ENCODE measurements around the gene STK33. TPM values are rescaled to one million over a fixed set of nuclear protein-coding genes. Genes with fewer than 3 reads are reported as not detected.

STK33 gene
- total and polyA plus RNA-seq, 2 donors (not counting 1 experiment from before 2014, with no cell fraction given) = 1.7 to 3.3 TPM

DNA sequence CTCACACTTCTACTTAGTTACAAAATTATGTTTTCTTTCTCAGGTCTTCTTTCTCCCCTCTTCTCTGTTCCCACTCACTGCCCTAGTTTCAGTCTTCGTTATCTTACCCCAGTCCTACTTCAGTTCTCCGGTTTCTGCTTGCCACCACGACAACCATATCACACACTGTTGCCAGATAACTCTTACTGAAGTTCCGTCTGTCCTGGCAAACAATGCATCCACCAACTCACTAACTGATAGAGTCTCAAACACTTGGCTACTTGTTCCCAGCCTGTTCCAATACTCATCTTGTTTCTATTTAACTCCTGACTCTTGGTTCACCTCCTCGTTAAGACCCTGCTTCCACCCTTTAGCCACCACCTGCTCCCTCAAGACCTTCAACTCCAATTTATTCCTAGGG, 164.5 kb downstream of the STK33 start:
- no peaks in the 10 kb centered on the region for H3K36me3 ChIP-seq (ENCODE audit: control insufficient read depth, insufficient read depth, low read length)
- TF ChIP-seq CTCF (conservative IDR thresholded peaks at IDR 0.05 in 1 of 2, IDR thresholded peaks at IDR 0.05 in 1 of 2; ENCODE audit: low read depth in 1 of 2, low read length in 2 of 2) (no peak), EZH2 (IDR thresholded peaks at IDR 0.05; ENCODE audit: low read length, missing control alignments) (no peak)
- no peak overlapping the region for H3K4me3 ChIP-seq (replicated peaks in 1 of 4; ENCODE audit: control extremely low read depth in 1 of 4, insufficient read depth in 1 of 4, low read depth in 3 of 4, low read length in 4 of 4)
- no peak overlapping the region for H3K4me2 ChIP-seq (ENCODE audit: extremely low read depth, insufficient read depth, low read length)
- H3K9me3 ChIP-seq (ENCODE audit: control insufficient read depth, insufficient read depth, low read depth, low read length) = no peaks in the 10 kb centered on the region
- no peak overlapping the region for H2AFZ ChIP-seq (ENCODE audit: low read length)
- H3K27ac ChIP-seq (ENCODE audit: insufficient read depth, low read length) = no peak overlapping the region
- H3K4me1 ChIP-seq (ENCODE audit: control insufficient read depth, extremely low read depth, insufficient read depth, low read length) = no peaks in the 10 kb centered on the region
- H3K79me2 ChIP-seq (ENCODE audit: control insufficient read depth, insufficient read depth, low read length) = no peaks in the 10 kb centered on the region
- no peak for DNase-seq (ENCODE audit: low read depth in 2 of 2)
- no peaks in the 10 kb centered on the region for H3K27me3 ChIP-seq (ENCODE audit: control insufficient read depth, insufficient read depth, low read length)
- no peak overlapping the region for H3K9ac ChIP-seq (ENCODE audit: insufficient read depth, low read length)
- no peaks in the 10 kb centered on the region for H4K20me1 ChIP-seq (ENCODE audit: control insufficient read depth, extremely low read depth, insufficient read depth, low read length)

GRCh38 chr11:8426076-8426475, 168.0 kb downstream of the STK33 start:
- Histone ChIP-seq H3K4me3 (replicated peaks in 1 of 4; ENCODE audit: control extremely low read depth in 1 of 4, insufficient read depth in 1 of 4, low read depth in 3 of 4, low read length in 4 of 4) (no peak overlapping the region), H3K9ac (ENCODE audit: insufficient read depth, low read length) (no peak overlapping the region), H4K20me1 (ENCODE audit: control insufficient read depth, extremely low read depth, insufficient read depth, low read length) (no peaks in the 10 kb centered on the region), H3K79me2 (ENCODE audit: control insufficient read depth, insufficient read depth, low read length) (no peaks in the 10 kb centered on the region), H3K36me3 (ENCODE audit: control insufficient read depth, insufficient read depth, low read length) (no peaks in the 10 kb centered on the region), H3K27me3 (ENCODE audit: control insufficient read depth, insufficient read depth, low read length) (no peaks in the 10 kb centered on the region), H3K4me2 (ENCODE audit: extremely low read depth, insufficient read depth, low read length) (no peak overlapping the region), H2AFZ (ENCODE audit: low read length) (no peak overlapping the region), H3K4me1 (ENCODE audit: control insufficient read depth, extremely low read depth, insufficient read depth, low read length) (no peaks in the 10 kb centered on the region), H3K27ac (ENCODE audit: insufficient read depth, low read length) (no peak overlapping the region), H3K9me3 (ENCODE audit: control insufficient read depth, insufficient read depth, low read depth, low read length) (no peaks in the 10 kb centered on the region)
- TF ChIP-seq CTCF (conservative IDR thresholded peaks at IDR 0.05 in 1 of 2, IDR thresholded peaks at IDR 0.05 in 1 of 2; ENCODE audit: low read depth in 1 of 2, low read length in 2 of 2) (no peak), EZH2 (IDR thresholded peaks at IDR 0.05; ENCODE audit: low read length, missing control alignments) (no peak)
- DNase-seq (ENCODE audit: low read depth in 2 of 2) = no peak

GRCh38 chr11:8415195-8415594, 178.8 kb downstream of the STK33 start:
- no peaks in the 10 kb centered on the region for H3K79me2 ChIP-seq (ENCODE audit: control insufficient read depth, insufficient read depth, low read length)
- no peak for DNase-seq (ENCODE audit: low read depth in 2 of 2)
- H3K27ac ChIP-seq (ENCODE audit: insufficient read depth, low read length) = no peak overlapping the region
- no peaks in the 10 kb centered on the region for H4K20me1 ChIP-seq (ENCODE audit: control insufficient read depth, extremely low read depth, insufficient read depth, low read length)
- no peaks in the 10 kb centered on the region for H3K9me3 ChIP-seq (ENCODE audit: control insufficient read depth, insufficient read depth, low read depth, low read length)
- no peaks in the 10 kb centered on the region for H3K27me3 ChIP-seq (ENCODE audit: control insufficient read depth, insufficient read depth, low read length)
- no peak overlapping the region for H3K4me3 ChIP-seq (replicated peaks in 1 of 4; ENCODE audit: control extremely low read depth in 1 of 4, insufficient read depth in 1 of 4, low read depth in 3 of 4, low read length in 4 of 4)
- no peak overlapping the region for H3K4me2 ChIP-seq (ENCODE audit: extremely low read depth, insufficient read depth, low read length)
- no peak overlapping the region for H3K9ac ChIP-seq (ENCODE audit: insufficient read depth, low read length)
- no peak for TF ChIP-seq CTCF (conservative IDR thresholded peaks at IDR 0.05 in 1 of 2, IDR thresholded peaks at IDR 0.05 in 1 of 2; ENCODE audit: low read depth in 1 of 2, low read length in 2 of 2)
- no peak for TF ChIP-seq EZH2 (IDR thresholded peaks at IDR 0.05; ENCODE audit: low read length, missing control alignments)
- no peaks in the 10 kb centered on the region for H3K36me3 ChIP-seq (ENCODE audit: control insufficient read depth, insufficient read depth, low read length)
- no peak overlapping the region for H2AFZ ChIP-seq (ENCODE audit: low read length)
- H3K4me1 ChIP-seq (ENCODE audit: control insufficient read depth, extremely low read depth, insufficient read depth, low read length) = no peaks in the 10 kb centered on the region
